ENCODE measurements around the gene RPL41. TPM values are rescaled to one million over a fixed set of nuclear protein-coding genes. Genes with fewer than 3 reads are reported as not detected.

Gene RPL41
- polyA plus RNA-seq, 1 of the 3 experiments (the other 2 are of a cell fraction), result 12,464 TPM

DNA sequence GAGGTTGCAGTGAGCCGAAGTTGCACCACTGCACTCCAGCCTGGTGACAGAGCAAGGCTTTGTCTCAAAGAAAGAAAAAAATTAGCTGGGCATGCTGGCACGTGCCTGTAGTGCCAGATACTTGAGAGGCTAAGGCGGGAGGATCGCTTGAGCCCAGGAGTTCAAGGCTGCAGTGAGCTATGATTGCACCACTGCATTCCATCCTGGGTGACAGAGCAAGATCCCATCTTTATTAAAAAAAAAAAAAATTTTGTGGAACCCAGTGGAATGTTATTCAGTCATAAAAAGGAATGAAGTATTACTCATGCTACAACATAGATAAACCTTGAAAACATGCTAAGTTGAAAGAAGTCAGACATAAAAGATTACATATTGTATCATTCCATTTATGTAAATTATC is 44.8 kb upstream of the RPL41 start:
- Histone ChIP-seq H3K9me3 (no peaks in the 10 kb centered on the region), H3K9ac (no peak overlapping the region), H3K4me2 (no peak overlapping the region), H3K9me2 (no peaks in the 10 kb centered on the region), H3F3A (replicated peaks; ENCODE audit: insufficient read depth) (no peaks in the 10 kb centered on the region), H3K79me2 (ENCODE audit: insufficient read depth) (no peaks in the 10 kb centered on the region), H3K27ac (ENCODE audit: low read depth in 2 of 2, low read length in 1 of 2) (no peak overlapping the region; a peak in 1 of 4 replicates), H3K4me1 (ENCODE audit: control insufficient read depth in 1 of 2, insufficient read depth in 2 of 2, low read depth in 1 of 2, low read length in 1 of 2) (no peaks in the 10 kb centered on the region), H3K36me3 (replicated peaks in 1 of 2; ENCODE audit: control insufficient read depth in 1 of 2, insufficient read depth in 2 of 2, low read length in 1 of 2) (no peaks in the 10 kb centered on the region), H3K4me3 (ENCODE audit: low read depth in 2 of 2, low read length in 1 of 2) (no peak overlapping the region), H4K20me1 (ENCODE audit: insufficient read depth) (no peaks in the 10 kb centered on the region), H3K27me3 (ENCODE audit: insufficient read depth) (no peaks in the 10 kb centered on the region), H2AFZ (ENCODE audit: low read depth) (no peak overlapping the region)
- TF ChIP-seq FOXM1 (IDR thresholded peaks at IDR 0.05; ENCODE audit: low read depth), result no peak
- TF ChIP-seq, protein P1, sequence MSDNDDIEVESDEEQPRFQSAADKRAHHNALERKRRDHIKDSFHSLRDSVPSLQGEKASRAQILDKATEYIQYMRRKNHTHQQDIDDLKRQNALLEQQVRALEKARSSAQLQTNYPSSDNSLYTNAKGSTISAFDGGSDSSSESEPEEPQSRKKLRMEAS (IDR thresholded peaks at IDR 0.05; ENCODE audit: low read depth), result no peak
- TF ChIP-seq RXRA (IDR thresholded peaks at IDR 0.05; ENCODE audit: borderline replicate concordance, low read depth), result no peak
- no peak for TF ChIP-seq RCOR1 (IDR thresholded peaks at IDR 0.05; ENCODE audit: low read length)
- no peak for TF ChIP-seq YY1 (IDR thresholded peaks at IDR 0.05; ENCODE audit: low read depth)
- no peak for TF ChIP-seq EP300 (IDR thresholded peaks at IDR 0.05; ENCODE audit: borderline replicate concordance in 1 of 2, low read depth in 1 of 2, low read length in 1 of 2)
- no peak for TF ChIP-seq GATA2 (CRISPR knock-in tag; IDR thresholded peaks at IDR 0.05)
- TF ChIP-seq JUND (IDR thresholded peaks at IDR 0.05), result no peak
- TF ChIP-seq, protein P2, sequence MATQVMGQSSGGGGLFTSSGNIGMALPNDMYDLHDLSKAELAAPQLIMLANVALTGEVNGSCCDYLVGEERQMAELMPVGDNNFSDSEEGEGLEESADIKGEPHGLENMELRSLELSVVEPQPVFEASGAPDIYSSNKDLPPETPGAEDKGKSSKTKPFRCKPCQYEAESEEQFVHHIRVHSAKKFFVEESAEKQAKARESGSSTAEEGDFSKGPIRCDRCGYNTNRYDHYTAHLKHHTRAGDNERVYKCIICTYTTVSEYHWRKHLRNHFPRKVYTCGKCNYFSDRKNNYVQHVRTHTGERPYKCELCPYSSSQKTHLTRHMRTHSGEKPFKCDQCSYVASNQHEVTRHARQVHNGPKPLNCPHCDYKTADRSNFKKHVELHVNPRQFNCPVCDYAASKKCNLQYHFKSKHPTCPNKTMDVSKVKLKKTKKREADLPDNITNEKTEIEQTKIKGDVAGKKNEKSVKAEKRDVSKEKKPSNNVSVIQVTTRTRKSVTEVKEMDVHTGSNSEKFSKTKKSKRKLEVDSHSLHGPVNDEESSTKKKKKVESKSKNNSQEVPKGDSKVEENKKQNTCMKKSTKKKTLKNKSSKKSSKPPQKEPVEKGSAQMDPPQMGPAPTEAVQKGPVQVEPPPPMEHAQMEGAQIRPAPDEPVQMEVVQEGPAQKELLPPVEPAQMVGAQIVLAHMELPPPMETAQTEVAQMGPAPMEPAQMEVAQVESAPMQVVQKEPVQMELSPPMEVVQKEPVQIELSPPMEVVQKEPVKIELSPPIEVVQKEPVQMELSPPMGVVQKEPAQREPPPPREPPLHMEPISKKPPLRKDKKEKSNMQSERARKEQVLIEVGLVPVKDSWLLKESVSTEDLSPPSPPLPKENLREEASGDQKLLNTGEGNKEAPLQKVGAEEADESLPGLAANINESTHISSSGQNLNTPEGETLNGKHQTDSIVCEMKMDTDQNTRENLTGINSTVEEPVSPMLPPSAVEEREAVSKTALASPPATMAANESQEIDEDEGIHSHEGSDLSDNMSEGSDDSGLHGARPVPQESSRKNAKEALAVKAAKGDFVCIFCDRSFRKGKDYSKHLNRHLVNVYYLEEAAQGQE (IDR thresholded peaks at IDR 0.05; ENCODE audit: low read depth, low read length), result no peak
- TF ChIP-seq SMC3 (IDR thresholded peaks at IDR 0.05; ENCODE audit: low read depth, low read length), result no peak
- TF ChIP-seq, protein P3, sequence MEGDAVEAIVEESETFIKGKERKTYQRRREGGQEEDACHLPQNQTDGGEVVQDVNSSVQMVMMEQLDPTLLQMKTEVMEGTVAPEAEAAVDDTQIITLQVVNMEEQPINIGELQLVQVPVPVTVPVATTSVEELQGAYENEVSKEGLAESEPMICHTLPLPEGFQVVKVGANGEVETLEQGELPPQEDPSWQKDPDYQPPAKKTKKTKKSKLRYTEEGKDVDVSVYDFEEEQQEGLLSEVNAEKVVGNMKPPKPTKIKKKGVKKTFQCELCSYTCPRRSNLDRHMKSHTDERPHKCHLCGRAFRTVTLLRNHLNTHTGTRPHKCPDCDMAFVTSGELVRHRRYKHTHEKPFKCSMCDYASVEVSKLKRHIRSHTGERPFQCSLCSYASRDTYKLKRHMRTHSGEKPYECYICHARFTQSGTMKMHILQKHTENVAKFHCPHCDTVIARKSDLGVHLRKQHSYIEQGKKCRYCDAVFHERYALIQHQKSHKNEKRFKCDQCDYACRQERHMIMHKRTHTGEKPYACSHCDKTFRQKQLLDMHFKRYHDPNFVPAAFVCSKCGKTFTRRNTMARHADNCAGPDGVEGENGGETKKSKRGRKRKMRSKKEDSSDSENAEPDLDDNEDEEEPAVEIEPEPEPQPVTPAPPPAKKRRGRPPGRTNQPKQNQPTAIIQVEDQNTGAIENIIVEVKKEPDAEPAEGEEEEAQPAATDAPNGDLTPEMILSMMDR (IDR thresholded peaks at IDR 0.05), result no peak
- no peak for TF ChIP-seq CHD2 (IDR thresholded peaks at IDR 0.05; ENCODE audit: low read length, partially characterized antibody)
- TF ChIP-seq, protein P4, sequence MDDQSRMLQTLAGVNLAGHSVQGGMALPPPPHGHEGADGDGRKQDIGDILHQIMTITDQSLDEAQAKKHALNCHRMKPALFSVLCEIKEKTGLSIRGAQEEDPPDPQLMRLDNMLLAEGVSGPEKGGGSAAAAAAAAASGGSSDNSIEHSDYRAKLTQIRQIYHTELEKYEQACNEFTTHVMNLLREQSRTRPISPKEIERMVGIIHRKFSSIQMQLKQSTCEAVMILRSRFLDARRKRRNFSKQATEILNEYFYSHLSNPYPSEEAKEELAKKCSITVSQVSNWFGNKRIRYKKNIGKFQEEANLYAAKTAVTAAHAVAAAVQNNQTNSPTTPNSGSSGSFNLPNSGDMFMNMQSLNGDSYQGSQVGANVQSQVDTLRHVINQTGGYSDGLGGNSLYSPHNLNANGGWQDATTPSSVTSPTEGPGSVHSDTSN (IDR thresholded peaks at IDR 0.05), result no peak
- TF ChIP-seq SIN3A (IDR thresholded peaks at IDR 0.05; ENCODE audit: borderline replicate concordance, low read depth, low read length), result no peak
- TF ChIP-seq FOXJ3 (CRISPR knock-in tag; IDR thresholded peaks at IDR 0.05), result no peak
- no peak for TF ChIP-seq RFX5 (IDR thresholded peaks at IDR 0.05; ENCODE audit: low read length)
- no peak for TF ChIP-seq TCF12 (IDR thresholded peaks at IDR 0.05)
- TF ChIP-seq, protein P5, sequence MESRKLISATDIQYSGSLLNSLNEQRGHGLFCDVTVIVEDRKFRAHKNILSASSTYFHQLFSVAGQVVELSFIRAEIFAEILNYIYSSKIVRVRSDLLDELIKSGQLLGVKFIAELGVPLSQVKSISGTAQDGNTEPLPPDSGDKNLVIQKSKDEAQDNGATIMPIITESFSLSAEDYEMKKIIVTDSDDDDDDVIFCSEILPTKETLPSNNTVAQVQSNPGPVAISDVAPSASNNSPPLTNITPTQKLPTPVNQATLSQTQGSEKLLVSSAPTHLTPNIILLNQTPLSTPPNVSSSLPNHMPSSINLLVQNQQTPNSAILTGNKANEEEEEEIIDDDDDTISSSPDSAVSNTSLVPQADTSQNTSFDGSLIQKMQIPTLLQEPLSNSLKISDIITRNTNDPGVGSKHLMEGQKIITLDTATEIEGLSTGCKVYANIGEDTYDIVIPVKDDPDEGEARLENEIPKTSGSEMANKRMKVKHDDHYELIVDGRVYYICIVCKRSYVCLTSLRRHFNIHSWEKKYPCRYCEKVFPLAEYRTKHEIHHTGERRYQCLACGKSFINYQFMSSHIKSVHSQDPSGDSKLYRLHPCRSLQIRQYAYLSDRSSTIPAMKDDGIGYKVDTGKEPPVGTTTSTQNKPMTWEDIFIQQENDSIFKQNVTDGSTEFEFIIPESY (IDR thresholded peaks at IDR 0.05; ENCODE audit: borderline replicate concordance, low read depth), result no peak
- TF ChIP-seq, protein P6, sequence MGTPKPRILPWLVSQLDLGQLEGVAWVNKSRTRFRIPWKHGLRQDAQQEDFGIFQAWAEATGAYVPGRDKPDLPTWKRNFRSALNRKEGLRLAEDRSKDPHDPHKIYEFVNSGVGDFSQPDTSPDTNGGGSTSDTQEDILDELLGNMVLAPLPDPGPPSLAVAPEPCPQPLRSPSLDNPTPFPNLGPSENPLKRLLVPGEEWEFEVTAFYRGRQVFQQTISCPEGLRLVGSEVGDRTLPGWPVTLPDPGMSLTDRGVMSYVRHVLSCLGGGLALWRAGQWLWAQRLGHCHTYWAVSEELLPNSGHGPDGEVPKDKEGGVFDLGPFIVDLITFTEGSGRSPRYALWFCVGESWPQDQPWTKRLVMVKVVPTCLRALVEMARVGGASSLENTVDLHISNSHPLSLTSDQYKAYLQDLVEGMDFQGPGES (IDR thresholded peaks at IDR 0.05; ENCODE audit: low read depth, low read length), result no peak
- ChIA-PET CTCF (interaction anchor here (2.3 kb wide), 1 partner anchor 25 kb away, joined by 8 read pairs; no protein-coding TSS in a partner anchor), POLR2A (no interaction called here)
- WGBS (ENCODE audit: low lambda C conversion rate), result 74% methylated on average over 4 of the region's 4 CpGs
- DNase-seq, result no peak
